Measurements from ENCODE around the gene STX16. TPM values are rescaled to one million over a fixed set of nuclear protein-coding genes. Genes with fewer than 3 reads are reported as not detected.
A peak's percentile ranks its signal among the peaks of the same experiment; 100 is the strongest.

Gene STX16
- total RNA-seq, 1 experiment from 2014 or later: 93.3 TPM

DNA sequence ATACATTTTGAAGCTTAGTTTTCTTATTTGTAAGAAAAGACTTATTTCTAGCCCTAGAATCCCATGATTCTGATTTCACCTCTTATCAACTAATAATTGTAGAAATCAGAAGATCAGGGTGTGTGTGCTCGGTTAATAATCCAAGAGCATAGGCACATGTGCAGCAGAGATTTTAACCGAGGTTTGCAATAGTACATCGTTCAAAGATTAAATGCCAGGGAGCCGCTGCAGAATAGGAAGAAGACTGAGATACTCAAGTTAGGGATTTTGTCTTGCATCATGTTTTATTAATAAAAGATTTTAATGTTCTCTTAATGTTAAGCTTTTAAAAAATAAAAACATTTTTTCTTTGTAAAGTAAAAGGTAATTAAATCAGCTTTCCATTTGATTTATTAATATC is 6.9 kb downstream of the STX16 start:
- Mint-ChIP-seq H3K4me1 (ENCODE audit: insufficient read depth, unreplicated experiment) (peaks cover 24% of the 10 kb centered on the region), H3K36me3 (ENCODE audit: insufficient read depth, unreplicated experiment) (peaks cover 38% of the 10 kb centered on the region), H3K27me3 (ENCODE audit: insufficient read depth, unreplicated experiment) (no peaks in the 10 kb centered on the region), H3K27ac (ENCODE audit: low read depth, unreplicated experiment) (peak overlapping the region; percentile 57), H3K4me3 (ENCODE audit: unreplicated experiment) (no peak overlapping the region), H3K9me3 (ENCODE audit: unreplicated experiment) (no peaks in the 10 kb centered on the region)
- TF ChIP-seq, protein P1, sequence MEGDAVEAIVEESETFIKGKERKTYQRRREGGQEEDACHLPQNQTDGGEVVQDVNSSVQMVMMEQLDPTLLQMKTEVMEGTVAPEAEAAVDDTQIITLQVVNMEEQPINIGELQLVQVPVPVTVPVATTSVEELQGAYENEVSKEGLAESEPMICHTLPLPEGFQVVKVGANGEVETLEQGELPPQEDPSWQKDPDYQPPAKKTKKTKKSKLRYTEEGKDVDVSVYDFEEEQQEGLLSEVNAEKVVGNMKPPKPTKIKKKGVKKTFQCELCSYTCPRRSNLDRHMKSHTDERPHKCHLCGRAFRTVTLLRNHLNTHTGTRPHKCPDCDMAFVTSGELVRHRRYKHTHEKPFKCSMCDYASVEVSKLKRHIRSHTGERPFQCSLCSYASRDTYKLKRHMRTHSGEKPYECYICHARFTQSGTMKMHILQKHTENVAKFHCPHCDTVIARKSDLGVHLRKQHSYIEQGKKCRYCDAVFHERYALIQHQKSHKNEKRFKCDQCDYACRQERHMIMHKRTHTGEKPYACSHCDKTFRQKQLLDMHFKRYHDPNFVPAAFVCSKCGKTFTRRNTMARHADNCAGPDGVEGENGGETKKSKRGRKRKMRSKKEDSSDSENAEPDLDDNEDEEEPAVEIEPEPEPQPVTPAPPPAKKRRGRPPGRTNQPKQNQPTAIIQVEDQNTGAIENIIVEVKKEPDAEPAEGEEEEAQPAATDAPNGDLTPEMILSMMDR (IDR thresholded peaks at IDR 0.05; ENCODE audit: unreplicated experiment): no peak
- ChIA-PET POLR2A (interaction anchor here (0.6 to 1.9 kb wide), 5 partner anchors 12 to 386 kb away, joined by 3 to 8 read pairs (median 5); no protein-coding TSS in a partner anchor), CTCF (interaction anchor here (0.6 to 1.6 kb wide), 6 partner anchors 14 to 1047 kb away, joined by 3 to 6 read pairs (median 3); no protein-coding TSS in a partner anchor)
- intact Hi-C loops (cut with micrococcal nuclease): no loop called here
- no TSS peak for BruUV-seq (replicated peaks)
- no peak for DNase-seq (ENCODE audit: unreplicated experiment)

DNA sequence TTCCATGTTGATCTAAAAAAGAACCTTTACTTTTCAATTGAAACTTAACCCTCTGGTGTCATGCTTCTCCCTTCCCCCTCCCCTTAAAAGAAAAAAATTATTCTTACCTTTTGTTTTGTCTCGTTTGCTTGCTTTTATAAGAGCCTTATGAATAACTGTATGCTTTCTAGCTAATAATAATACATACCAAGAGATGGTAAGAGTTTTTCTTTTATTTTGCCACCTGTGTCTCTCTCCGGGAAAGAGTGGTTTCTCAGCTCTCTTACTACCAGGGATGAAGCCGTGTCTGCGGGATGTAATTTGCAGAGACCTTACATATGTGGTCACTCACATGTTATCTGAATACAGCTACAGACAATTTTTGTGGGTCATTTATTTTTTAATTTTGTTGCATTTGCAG is 7.7 kb downstream of the STX16 start:
- Mint-ChIP-seq H3K36me3 (ENCODE audit: insufficient read depth, unreplicated experiment) (peaks cover 40% of the 10 kb centered on the region), H3K27me3 (ENCODE audit: insufficient read depth, unreplicated experiment) (no peaks in the 10 kb centered on the region), H3K4me1 (ENCODE audit: insufficient read depth, unreplicated experiment) (peaks cover 19% of the 10 kb centered on the region), H3K27ac (ENCODE audit: low read depth, unreplicated experiment) (peak overlapping the region; percentile 16), H3K9me3 (ENCODE audit: unreplicated experiment) (no peaks in the 10 kb centered on the region), H3K4me3 (ENCODE audit: unreplicated experiment) (no peak overlapping the region)
- DNase-seq (ENCODE audit: unreplicated experiment): no peak
- TF ChIP-seq, protein P1 (IDR thresholded peaks at IDR 0.05; ENCODE audit: unreplicated experiment): no peak
- intact Hi-C loops (cut with micrococcal nuclease): no loop called here
- POLR2A ChIA-PET: interaction anchor here (1.0 to 2.9 kb wide), 6 partner anchors 7 to 345 kb away, joined by 3 to 33 read pairs (median 6); partner anchors contain the start of genes STX16 and VAPB
- no TSS peak for BruUV-seq (replicated peaks)
- CTCF ChIA-PET: interaction anchor here (0.6 to 1.6 kb wide), 11 partner anchors 7 to 745 kb away, joined by 3 to 8 read pairs (median 3); partner anchors contain the start of gene STX16

DNA sequence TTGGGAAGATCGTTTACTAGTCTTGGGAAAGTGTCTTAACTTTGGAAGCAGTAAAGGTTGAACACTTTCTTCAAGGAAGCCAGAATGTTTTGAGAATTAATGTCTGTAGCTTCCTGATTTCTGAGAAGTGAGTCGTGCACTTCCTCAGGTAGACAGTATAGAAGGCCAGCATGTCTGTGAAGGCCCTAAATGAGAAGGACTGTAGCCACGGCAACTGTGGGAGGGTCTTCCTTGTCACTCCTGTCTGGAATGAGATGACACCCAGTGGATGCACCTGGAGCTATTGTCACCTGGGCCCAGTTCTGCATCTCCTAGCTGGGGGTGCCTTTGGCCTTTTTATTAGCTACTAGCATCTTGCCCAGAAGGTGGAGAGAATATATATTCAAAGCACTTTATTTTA is 8.8 kb downstream of the STX16 start:
- H3K27me3 Mint-ChIP-seq (ENCODE audit: insufficient read depth, unreplicated experiment): no peaks in the 10 kb centered on the region
- peaks cover 45% of the 10 kb centered on the region for H3K36me3 Mint-ChIP-seq (ENCODE audit: insufficient read depth, unreplicated experiment)
- H3K27ac Mint-ChIP-seq (ENCODE audit: low read depth, unreplicated experiment): no peak overlapping the region
- no peak overlapping the region for H3K4me3 Mint-ChIP-seq (ENCODE audit: unreplicated experiment)
- intact Hi-C loops (cut with micrococcal nuclease): no loop called here
- TF ChIP-seq, protein P1 (IDR thresholded peaks at IDR 0.05; ENCODE audit: unreplicated experiment): no peak
- POLR2A ChIA-PET: interaction anchor here (0.6 to 2.9 kb wide), 5 partner anchors 9 to 365 kb away, joined by 3 to 33 read pairs (median 4); partner anchors contain the start of gene STX16
- no TSS peak for BruUV-seq (replicated peaks)
- H3K9me3 Mint-ChIP-seq (ENCODE audit: unreplicated experiment): no peaks in the 10 kb centered on the region
- H3K4me1 Mint-ChIP-seq (ENCODE audit: insufficient read depth, unreplicated experiment): peaks cover 19% of the 10 kb centered on the region
- no peak for DNase-seq (ENCODE audit: unreplicated experiment)
- CTCF ChIA-PET: interaction anchor here (0.9 to 1.5 kb wide), 3 partner anchors 8 to 13 kb away, joined by 4 to 8 read pairs (median 5); partner anchors contain the start of gene STX16

DNA sequence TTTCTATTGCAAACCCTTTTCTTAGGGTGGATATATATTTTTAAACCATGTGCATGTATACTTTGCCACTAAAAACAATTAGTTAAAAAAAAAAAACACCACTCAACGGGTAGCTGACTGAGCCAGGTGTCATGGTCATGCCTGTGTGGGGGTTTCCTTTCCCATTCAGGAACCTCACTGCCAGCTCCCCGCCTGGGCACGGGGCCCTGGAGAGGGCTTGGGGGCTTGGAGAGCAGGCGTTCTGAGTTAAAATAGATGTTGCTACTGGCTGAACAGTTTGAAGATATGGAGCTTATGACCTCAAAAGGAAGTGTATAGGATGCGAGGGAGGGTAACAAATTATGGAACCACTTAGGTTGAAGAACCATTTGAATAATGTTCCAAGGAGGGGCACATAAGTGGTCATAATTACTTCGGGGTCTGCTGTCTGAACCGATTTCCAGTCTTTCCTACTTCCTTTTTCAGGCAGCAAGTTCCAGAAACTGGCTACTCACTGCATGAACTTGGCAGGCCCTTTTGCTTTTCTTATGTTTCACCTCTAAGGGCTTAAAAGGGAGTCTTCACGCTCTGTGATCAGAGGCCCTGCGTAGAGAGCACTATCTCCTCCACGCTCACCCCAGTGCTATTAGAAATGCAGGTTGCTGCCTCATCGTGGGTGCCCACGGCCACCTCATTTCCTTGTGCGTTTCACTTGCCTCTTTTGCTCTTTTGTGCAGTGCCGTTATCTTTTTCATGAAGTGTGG is 9.9 kb downstream of the STX16 start:
- ChIA-PET POLR2A (interaction anchor here (2.9 kb wide), 1 partner anchor 10 kb away, joined by 33 read pairs; the partner anchor contains the start of gene STX16), CTCF (interaction anchor here (1.6 kb wide), 1 partner anchor 10 kb away, joined by 3 read pairs; the partner anchor contains the start of gene STX16)
- no TSS peak for BruUV-seq (replicated peaks)
- peaks cover 54% of the 10 kb centered on the region for H3K36me3 Mint-ChIP-seq (ENCODE audit: insufficient read depth, unreplicated experiment)
- no peaks in the 10 kb centered on the region for H3K9me3 Mint-ChIP-seq (ENCODE audit: unreplicated experiment)
- DNase-seq (ENCODE audit: unreplicated experiment): no peak
- TF ChIP-seq, protein P1 (IDR thresholded peaks at IDR 0.05; ENCODE audit: unreplicated experiment): no peak
- no peak overlapping the region for H3K4me3 Mint-ChIP-seq (ENCODE audit: unreplicated experiment)
- no peaks in the 10 kb centered on the region for H3K27me3 Mint-ChIP-seq (ENCODE audit: insufficient read depth, unreplicated experiment)
- peaks cover 19% of the 10 kb centered on the region for H3K4me1 Mint-ChIP-seq (ENCODE audit: insufficient read depth, unreplicated experiment)
- intact Hi-C loops (cut with micrococcal nuclease): no loop called here
- no peak overlapping the region for H3K27ac Mint-ChIP-seq (ENCODE audit: low read depth, unreplicated experiment)

Measured in MCF 10A (cell line).